ENCODE results near the gene CARD9.

GRCh38 chr9:136364942-136365774 lies 8.3 kb downstream of the CARD9 start:
- TF ChIP-seq CTCF (IDR thresholded peaks at IDR 0.05) (no peak), POLR2A (IDR thresholded peaks at IDR 0.05) (no peak)

Measured in esophagus squamous epithelium (tissue), 4 donors.